GM12878 (cell line): Measurements from ENCODE around the gene HCN4. TPM values are rescaled to one million over a fixed set of nuclear protein-coding genes. Genes with fewer than 3 reads are reported as not detected.

Source experiments
- ATAC-seq: fragments of 200-7000 bp; cut with Tn5 transposase; 3 replicates; pipeline ENCODE4 v1.9.1; 2020; ENCODE audit warnings: mild to moderate bottlenecking, moderate library complexity
- BruUV-seq: library from RNA; stranded (reverse); fragments of 400-500 nt; replicated peaks from 2 replicates; lab custom pipeline; 2021; lab: Mats Ljungman, UMichigan
- CTCF ChIA-PET: fragments of 300-600 bp; sonication (Branson Sonifier 250); formaldehyde crosslinking; extraction: SDS; loops from one replicate; lab custom pipeline; 2021; ENCODE audit warnings: inconsistent platforms; lab: Yijun Ruan, JAX
- POLR2A ChIA-PET: fragments of 350-600 bp; formaldehyde crosslinking; extraction: SDS; loops from one replicate; lab custom pipeline; 2021; ENCODE audit warnings: inconsistent platforms; lab: Charles Lee
- RAD21 ChIA-PET: fragments of 300-600 bp; sonication (Branson Sonifier 250); formaldehyde crosslinking; loops from one replicate; lab custom pipeline; 2023; ENCODE audit warnings: antibody characterized with exemption; ENCODE audit not compliant: unreplicated experiment; lab: Charles Lee
- SMC1A ChIA-PET: fragments of 300-600 bp; sonication (Branson Sonifier 250); formaldehyde crosslinking; loops from one replicate; lab custom pipeline; 2023; ENCODE audit not compliant: unreplicated experiment, uncharacterized antibody; lab: Charles Lee
- DNase-seq: peaks from one replicate; pipeline ENCODE4 v3.0.0-alpha.2; 2011; ENCODE audit warnings: low read depth, low spot score
- FAIRE-seq: peaks from 3 replicates; lab custom pipeline; 2011; peaks lifted over from hg19 to GRCh38; lab: Jason Lieb, UNC
- H2AFZ ChIP-seq: 2 replicates; pipeline ENCODE4 v1.6.0; 2011; ENCODE audit warnings: low read depth, low read length, control low read depth; ENCODE audit not compliant: control insufficient read depth
- H3K27ac ChIP-seq: 2 replicates; pipeline ENCODE4 v1.5.1; 2011; ENCODE audit warnings: control low read depth; ENCODE audit not compliant: control insufficient read depth, insufficient read depth
- H3K27me3 ChIP-seq, 2 experiments: replicated peaks in 1 of 2; 2 replicates each; pipeline versions ENCODE4 v1.6.0 to v1.6.1; 2011; ENCODE audit warnings: low read length in 1 of 2; ENCODE audit not compliant: control insufficient read depth in 2 of 2, insufficient read depth in 2 of 2
- H3K36me3 ChIP-seq, 2 experiments: 2 replicates each; pipeline ENCODE4 v1.5.1; 2011; ENCODE audit warnings: low read length in 1 of 2; ENCODE audit not compliant: control insufficient read depth in 2 of 2, insufficient read depth in 2 of 2
- H3K4me1 ChIP-seq: 2 replicates; pipeline ENCODE4 v1.6.1; 2011; ENCODE audit warnings: mild to moderate bottlenecking, low read length, moderate library complexity, mixed read lengths; ENCODE audit not compliant: control insufficient read depth, insufficient read depth
- H3K4me2 ChIP-seq: 2 replicates; pipeline ENCODE4 v1.6.0; 2011; ENCODE audit warnings: control low read depth; ENCODE audit not compliant: control insufficient read depth, insufficient read depth
- H3K4me3 ChIP-seq: fragments of 200-600 bp; sonication (generic); 2 replicates; pipeline ENCODE4 v1.5.1; 2016
- H3K79me2 ChIP-seq: 2 replicates; pipeline ENCODE4 v1.6.0; 2011; ENCODE audit warnings: low read length; ENCODE audit not compliant: control insufficient read depth, insufficient read depth
- H3K9ac ChIP-seq: 2 replicates; pipeline ENCODE4 v1.8.0; 2011; ENCODE audit warnings: low read length, control low read depth, mixed read lengths; ENCODE audit not compliant: control insufficient read depth, insufficient read depth
- H3K9me3 ChIP-seq: replicated peaks from 3 replicates; pipeline ENCODE4 v1.5.1; 2011; ENCODE audit warnings: mild to moderate bottlenecking, low read length; ENCODE audit not compliant: control insufficient read depth, insufficient read depth
- H4K20me1 ChIP-seq: 2 replicates; pipeline ENCODE4 v1.6.0; 2011; ENCODE audit not compliant: control insufficient read depth, insufficient read depth
- BCLAF1 ChIP-seq: fragments of 450-650 bp; IDR thresholded peaks from 2 replicates; pipeline ENCODE4 v1.6.1; 2017; ENCODE audit warnings: antibody characterized with exemption, mild to moderate bottlenecking, moderate library complexity
- BRCA1 ChIP-seq: IDR thresholded peaks from 2 replicates; pipeline ENCODE4 v1.6.1; 2011; ENCODE audit warnings: low read depth, low read length, improper control_type of control experiment
- CREM ChIP-seq: IDR thresholded peaks from 2 replicates; pipeline ENCODE4 v1.6.1; 2014; ENCODE audit warnings: antibody characterized with exemption, low read depth
- DPF2 ChIP-seq: fragments of 450-650 bp; IDR thresholded peaks from 2 replicates; pipeline ENCODE4 v1.6.1; 2017; ENCODE audit warnings: mild to moderate bottlenecking
- EGR1 ChIP-seq, 2 experiments: IDR thresholded peaks; 1 replicate in 1 of 2; 2 replicates in 1 of 2; pipeline ENCODE4 v1.6.1; 2011 to 2012; ENCODE audit warnings: low read depth in 2 of 2, low read length in 2 of 2, borderline replicate concordance in 1 of 2, mild to moderate bottlenecking in 1 of 2, moderate library complexity in 1 of 2
- FOS ChIP-seq: IDR thresholded peaks from 3 replicates; pipeline ENCODE4 v1.6.1; 2011; ENCODE audit warnings: borderline replicate concordance; ENCODE audit not compliant: insufficient read length; ENCODE audit errors: extremely low read depth
- IRF4 ChIP-seq: IDR thresholded peaks from 2 replicates; pipeline ENCODE4 v1.6.1; 2011; ENCODE audit warnings: low read depth, low read length
- KDM1A ChIP-seq: fragments of 200-600 bp; sonication (generic); IDR thresholded peaks from 2 replicates; pipeline ENCODE4 v1.6.1; 2016; ENCODE audit warnings: borderline replicate concordance
- MEF2A ChIP-seq: IDR thresholded peaks from 2 replicates; pipeline ENCODE4 v1.6.1; 2011; ENCODE audit warnings: low read depth, mild to moderate bottlenecking, low read length, moderate library complexity; ENCODE audit not compliant: insufficient read depth
- MTA3 ChIP-seq: IDR thresholded peaks from 2 replicates; pipeline ENCODE4 v1.6.1; 2012; ENCODE audit warnings: low read length, inconsistent platforms, borderline replicate concordance
- NFIC ChIP-seq: IDR thresholded peaks from 2 replicates; pipeline ENCODE4 v1.6.1; 2012; ENCODE audit warnings: low read depth, mild to moderate bottlenecking, inconsistent platforms, low read length, moderate library complexity
- PRDM15 ChIP-seq: fragments of 450-650 bp; formaldehyde crosslinking; IDR thresholded peaks from 2 replicates; pipeline ENCODE4 v1.4.0; 2020; ENCODE audit warnings: mild to moderate bottlenecking, moderate library complexity
- ZNF622 ChIP-seq: fragments of 450-650 bp; IDR thresholded peaks from 2 replicates; pipeline ENCODE4 v1.6.1; 2017; ENCODE audit warnings: mild to moderate bottlenecking, inconsistent platforms
- WGBS: methylation state at CpG from one replicate; pipeline ENCODE4 v1.1.6; 2016; ENCODE audit warnings: low lambda C conversion rate; ENCODE audit not compliant: insufficient replicate concordance, insufficient coverage; ENCODE audit errors: missing lambda C conversion rate; 5-methylcytosine and 5-hydroxymethylcytosine counted together
- in situ Hi-C: fragments of 300-500 bp; cut with MboI; formaldehyde crosslinking; loops from 9 replicates; pipeline ENCODE4 v1.14.3; 2018; ENCODE audit warnings: mixed read lengths
- intact Hi-C: fragments of 100-400 bp; cut with micrococcal nuclease; formaldehyde crosslinking; loops from one replicate; pipeline ENCODE4 v1.14.2; 2022; ENCODE audit not compliant: unreplicated experiment
- polyA plus RNA-seq, 11 experiments: library from polyadenylated mRNA; depleted of rRNA in 4 of 11; unstranded in 6 of 11; stranded (reverse) in 5 of 11; fragments of >200 nt; fragmentation: Nextera tagmentation in 4 of 11; fragmentation: Illumina TruSeq in 1 of 11; extraction: Ambion mirVana in 4 of 11; extraction: Trizol in 1 of 11; gene quantifications; 1 replicate in 1 of 11; 2 replicates in 10 of 11; pipeline versions ENCODE4 v1.2.1 to v1.2.3, GENCODE V29; 2011 to 2016; ENCODE audit warnings: inconsistent platforms in 2 of 11, missing spikeins in 2 of 11, low read depth in 1 of 11
- total RNA-seq, 4 experiments: library from RNA; depleted of rRNA in 3 of 4; stranded (reverse); fragments of >200 nt in 3 of 4; fragmentation: Illumina TruSeq in 1 of 4; extraction: Trizol in 1 of 4; gene quantifications; 2 replicates each; pipeline versions ENCODE4 v1.2.1 to v1.2.3, GENCODE V29; 2013 to 2021
- TF ChIP-seq, protein P1 (sequence below): fragments of 450-650 bp; IDR thresholded peaks from 2 replicates; pipeline ENCODE4 v1.6.1; 2016; ENCODE audit warnings: mild to moderate bottlenecking

Gene HCN4
- total and polyA plus RNA-seq, 10 of the 15 experiments (the other 5 are each of a cell fraction or from before 2014, with no cell fraction given) = 0.03 to 0.10 TPM; not detected in 8

- no peak for TF ChIP-seq NFIC
- TF ChIP-seq FOS = no peak
- TF ChIP-seq DPF2 = no peak
- TF ChIP-seq, protein P1, sequence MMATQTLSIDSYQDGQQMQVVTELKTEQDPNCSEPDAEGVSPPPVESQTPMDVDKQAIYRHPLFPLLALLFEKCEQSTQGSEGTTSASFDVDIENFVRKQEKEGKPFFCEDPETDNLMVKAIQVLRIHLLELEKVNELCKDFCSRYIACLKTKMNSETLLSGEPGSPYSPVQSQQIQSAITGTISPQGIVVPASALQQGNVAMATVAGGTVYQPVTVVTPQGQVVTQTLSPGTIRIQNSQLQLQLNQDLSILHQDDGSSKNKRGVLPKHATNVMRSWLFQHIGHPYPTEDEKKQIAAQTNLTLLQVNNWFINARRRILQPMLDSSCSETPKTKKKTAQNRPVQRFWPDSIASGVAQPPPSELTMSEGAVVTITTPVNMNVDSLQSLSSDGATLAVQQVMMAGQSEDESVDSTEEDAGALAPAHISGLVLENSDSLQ = no peak
- no peak for TF ChIP-seq KDM1A
- no peak for TF ChIP-seq MEF2A
- TF ChIP-seq BCLAF1 = no peak
- no peak for TF ChIP-seq CREM
Observed at GRCh38 chr15:73383310-73384189, 14.8 kb upstream of the HCN4 start (continued).

DNA sequence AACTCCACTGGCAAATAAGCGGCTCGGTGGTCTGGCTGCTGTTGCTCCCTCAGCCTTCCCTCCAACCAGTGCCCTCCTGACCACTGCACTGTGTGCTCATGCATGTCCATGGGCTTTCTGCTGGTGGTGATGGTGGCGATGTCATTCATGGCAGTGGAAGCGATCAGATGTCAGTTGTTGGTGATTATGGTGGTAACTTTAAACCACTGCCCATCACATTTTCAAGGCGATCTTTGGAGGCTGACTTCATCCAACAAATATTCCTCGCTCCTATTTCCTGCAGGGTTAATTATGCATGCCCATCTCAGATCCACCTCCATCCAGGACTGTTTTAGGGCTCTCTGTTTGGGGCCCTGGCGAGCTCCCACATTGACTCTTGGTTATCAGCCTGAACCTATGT is 13.4 kb upstream of the HCN4 start:
- POLR2A ChIA-PET = no interaction called here
- Histone ChIP-seq H2AFZ (no peak overlapping the region), H4K20me1 (no peaks in the 10 kb centered on the region), H3K27me3 (no peaks in the 10 kb centered on the region; a peak in 2 of 4 replicates), H3K79me2 (no peaks in the 10 kb centered on the region), H3K4me2 (no peak overlapping the region), H3K4me3 (no peak overlapping the region), H3K9me3 (no peaks in the 10 kb centered on the region), H3K36me3 (no peaks in the 10 kb centered on the region), H3K9ac (no peak overlapping the region), H3K4me1 (no peaks in the 10 kb centered on the region), H3K27ac (no peak overlapping the region)
- ATAC-seq = no peak
- SMC1A ChIA-PET = no interaction called here
- CTCF ChIA-PET = no interaction called here
- no peak for DNase-seq
- FAIRE-seq = no peak
- 25% methylated on average over 7 of the region's 7 CpGs for WGBS
- intact Hi-C loops = no loop called here
- BruUV-seq = no TSS peak
- RAD21 ChIA-PET = no interaction called here
- in situ Hi-C loops = no loop called here
- TF ChIP-seq EGR1 (IDR thresholded peaks at IDR 0.05; ENCODE audit: borderline replicate concordance in 1 of 2, low read depth in 2 of 2, low read length in 2 of 2) (no peak), MTA3 (no peak), PRDM15 (CRISPR knock-in tag) (no peak), IRF4 (no peak), BRCA1 (no peak), ZNF622 (no peak)
